HUDEP-2 (cell line): ENCODE results near the gene IL1RAPL2.
"Not testable (repeated sequence)": the region's sequence is repeated elsewhere in the genome, so short reads cannot be mapped to it uniquely, and the experiment has no call there.

Experiments
- DNase-seq, 76 experiments: peaks; one replicate each; lab custom pipeline; 2025; ENCODE audit not compliant: unreplicated experiment in 76 of 76; lab: John Stamatoyannopoulos, UW

Gene IL1RAPL2

DNA sequence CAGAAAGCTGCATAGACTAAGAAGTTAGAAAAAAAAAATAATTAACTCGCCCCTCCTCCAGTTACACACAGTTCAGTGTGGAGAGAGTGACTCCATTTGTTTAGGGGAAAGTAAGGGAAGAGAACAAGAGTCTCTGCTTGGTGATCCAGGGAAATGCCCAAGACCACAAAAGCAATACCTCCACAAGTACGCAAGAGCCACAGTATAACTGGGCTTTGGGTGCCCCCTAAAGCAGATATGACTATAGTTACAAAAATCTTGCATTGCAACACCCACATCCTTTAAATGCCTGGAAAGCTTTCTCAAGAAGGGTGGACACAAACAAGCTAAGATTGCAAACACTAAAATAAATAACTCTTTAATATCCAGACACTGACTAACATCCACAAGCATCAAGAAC, 1092.1 kb downstream of the IL1RAPL2 start:
- DNase-seq, result no peak

DNA sequence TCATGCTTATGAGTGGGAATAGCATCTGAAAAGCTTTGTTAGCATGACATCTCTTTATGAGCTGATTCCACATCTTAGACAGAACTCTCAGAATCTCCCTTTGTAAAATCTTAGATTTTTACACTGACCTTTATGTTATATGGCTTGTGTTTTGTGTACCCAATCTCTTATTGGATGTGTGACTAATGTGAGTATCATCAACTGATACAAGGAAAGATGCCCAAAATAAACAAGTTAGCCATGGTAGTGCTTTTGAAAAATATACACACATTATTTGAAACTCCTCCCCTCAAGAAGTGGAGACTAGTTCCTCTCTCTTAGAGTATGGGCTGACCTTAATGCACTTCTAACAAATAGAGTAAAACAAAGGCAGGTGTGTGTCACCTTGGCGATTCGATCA, 1096.2 kb downstream of the IL1RAPL2 start:
- no peak for DNase-seq

DNA sequence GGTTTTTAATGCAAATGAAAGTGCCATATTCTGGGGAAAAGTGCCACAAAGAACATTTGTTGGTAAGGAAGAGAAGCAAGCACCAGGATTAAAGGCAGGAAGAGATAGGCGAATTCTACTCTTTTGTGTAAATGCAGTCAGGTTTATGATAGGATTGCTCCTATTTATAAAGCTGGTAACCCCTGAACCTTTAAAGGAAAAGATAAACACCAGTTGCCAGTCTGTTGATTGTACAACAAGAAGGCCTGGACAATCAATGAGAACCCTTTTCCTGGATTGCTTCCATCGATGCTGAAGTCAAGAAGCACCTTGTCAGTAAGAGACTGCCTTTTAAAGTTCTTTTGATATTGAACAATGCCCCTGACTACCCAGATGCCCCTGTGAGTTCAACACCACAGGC, 1098.2 kb downstream of the IL1RAPL2 start:
- DNase-seq, result no peak

DNA sequence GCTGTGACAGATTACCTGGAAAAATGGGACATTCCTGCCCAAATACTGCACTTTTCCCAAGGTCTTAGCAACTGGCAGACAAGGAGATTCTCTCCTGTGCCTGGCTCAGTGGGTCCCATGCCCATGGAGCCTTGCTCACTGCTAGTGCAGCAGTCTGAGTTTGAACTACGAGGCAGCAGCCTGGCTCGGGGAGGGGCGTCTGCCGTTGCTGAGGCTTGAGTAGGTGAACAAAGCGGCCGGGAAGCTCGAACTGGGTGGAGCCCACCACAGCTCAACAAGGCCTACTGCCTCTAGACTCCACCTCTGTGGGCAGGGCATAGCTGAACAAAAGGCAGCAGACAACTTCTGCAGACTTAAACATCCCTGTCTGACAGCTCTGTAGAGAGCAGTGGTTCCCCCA, 1118.3 kb downstream of the IL1RAPL2 start:
- not testable (repeated sequence) for DNase-seq

DNA sequence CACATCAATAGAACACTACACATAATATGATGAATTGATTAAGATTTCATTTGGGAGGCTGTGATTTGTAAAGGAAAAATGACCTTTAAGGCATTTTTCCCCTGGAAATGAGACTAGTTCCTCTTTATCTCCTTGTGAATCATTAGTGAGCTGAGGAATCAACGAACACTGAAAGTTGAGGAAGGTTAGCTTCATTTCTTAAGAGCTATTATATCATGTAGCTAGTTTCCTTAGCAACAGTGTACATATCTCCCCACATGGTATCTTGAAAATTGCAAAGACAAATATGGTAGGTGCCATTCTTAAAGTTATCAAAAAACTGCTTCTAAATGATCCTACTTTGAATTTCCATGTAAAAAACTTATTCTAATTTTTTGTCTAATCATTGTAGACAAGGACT, 1128.8 kb downstream of the IL1RAPL2 start:
- no peak for DNase-seq

DNA sequence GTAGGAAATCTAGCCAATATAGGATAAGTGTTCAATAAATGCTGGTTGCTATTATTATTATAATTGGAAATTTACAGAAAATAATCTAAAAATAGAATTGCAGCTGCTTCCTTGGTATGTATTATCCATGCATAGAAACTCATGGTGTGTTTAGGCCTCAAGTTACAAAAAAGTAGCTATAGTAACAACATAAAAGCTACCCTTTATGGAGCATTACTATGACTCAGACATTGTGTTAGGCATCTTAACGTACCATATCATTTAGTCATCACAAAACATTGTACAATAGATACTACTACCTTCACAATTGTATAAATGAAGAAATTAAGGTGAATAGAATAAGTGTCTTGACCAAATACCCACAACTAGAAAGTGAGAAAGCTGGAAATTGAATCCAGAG, 1129.5 kb downstream of the IL1RAPL2 start:
- no peak for DNase-seq

DNA sequence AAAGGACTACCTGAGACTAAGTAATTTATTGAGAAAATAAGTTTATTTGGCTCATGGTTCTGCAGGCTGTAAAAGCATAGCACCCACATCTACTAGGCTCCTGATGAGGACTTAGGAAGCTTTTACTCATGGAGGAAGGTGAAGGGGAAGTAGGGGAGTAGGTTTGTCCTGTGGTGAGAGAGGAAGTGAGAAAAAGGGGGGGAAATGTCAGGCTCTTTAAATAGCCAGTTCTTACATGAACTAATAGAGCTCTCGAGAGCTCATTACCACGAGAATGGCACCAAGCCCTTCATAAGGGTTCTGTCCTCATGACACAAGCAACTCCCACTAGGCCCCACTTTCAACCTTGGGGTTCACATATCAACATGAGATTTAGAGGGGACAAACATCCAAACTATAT, 1130.9 kb downstream of the IL1RAPL2 start:
- DNase-seq, result no peak

DNA sequence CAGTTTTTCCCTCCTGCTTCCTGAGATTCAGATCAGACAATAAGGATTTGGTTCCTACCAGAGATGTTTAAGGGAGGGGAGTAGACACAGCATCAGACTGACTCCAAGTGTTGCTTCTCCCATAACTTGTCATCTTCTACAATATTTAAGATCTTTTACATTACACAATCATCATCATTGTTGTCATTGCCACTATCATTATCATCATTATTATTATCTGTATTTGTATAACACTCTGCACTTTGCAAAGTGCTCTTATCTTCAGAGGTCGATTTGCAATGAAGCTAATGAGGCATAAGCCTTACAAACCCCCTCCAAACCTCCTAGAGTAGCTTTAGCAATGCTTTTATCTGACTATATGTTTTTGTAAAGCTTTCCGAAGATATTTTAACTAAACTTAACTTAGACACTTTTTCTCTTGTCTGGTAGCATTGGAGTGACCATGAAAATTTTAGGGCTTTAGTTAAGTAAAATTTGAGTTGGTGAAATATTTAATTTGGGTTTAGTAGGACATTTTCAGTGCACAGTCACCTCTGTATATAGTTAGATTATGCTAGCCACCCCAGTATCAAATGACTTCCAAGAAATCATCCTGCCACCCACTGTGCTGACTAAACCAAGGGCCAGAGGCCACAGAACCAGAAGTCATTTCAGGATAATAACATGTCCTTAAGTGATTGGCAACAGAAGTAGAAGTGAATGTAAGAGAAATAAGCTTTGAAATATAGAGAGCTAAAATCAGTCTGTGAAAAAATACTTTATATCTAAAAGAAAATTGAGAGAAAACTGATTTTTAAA, 1132.2 kb downstream of the IL1RAPL2 start:
- DNase-seq, result no peak

DNA sequence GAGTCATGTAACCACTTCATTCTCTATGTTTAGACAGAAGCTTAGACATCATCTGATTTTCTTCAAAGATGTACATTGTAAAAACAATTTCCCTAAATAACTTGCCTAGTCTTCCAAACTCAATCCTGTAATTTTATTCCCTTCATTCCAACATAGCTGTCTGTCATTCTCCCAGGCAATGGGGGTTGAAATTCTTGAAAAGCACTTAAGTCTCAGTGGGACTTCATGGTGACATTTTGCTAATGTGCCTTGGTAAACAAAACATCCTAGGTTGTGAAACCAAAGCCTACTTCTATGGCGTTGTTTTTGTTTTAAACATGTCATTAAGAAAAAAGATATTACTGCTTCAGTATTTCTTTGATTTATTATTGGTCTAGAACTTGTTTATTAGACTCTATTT, 1134.3 kb downstream of the IL1RAPL2 start:
- DNase-seq, result no peak

DNA sequence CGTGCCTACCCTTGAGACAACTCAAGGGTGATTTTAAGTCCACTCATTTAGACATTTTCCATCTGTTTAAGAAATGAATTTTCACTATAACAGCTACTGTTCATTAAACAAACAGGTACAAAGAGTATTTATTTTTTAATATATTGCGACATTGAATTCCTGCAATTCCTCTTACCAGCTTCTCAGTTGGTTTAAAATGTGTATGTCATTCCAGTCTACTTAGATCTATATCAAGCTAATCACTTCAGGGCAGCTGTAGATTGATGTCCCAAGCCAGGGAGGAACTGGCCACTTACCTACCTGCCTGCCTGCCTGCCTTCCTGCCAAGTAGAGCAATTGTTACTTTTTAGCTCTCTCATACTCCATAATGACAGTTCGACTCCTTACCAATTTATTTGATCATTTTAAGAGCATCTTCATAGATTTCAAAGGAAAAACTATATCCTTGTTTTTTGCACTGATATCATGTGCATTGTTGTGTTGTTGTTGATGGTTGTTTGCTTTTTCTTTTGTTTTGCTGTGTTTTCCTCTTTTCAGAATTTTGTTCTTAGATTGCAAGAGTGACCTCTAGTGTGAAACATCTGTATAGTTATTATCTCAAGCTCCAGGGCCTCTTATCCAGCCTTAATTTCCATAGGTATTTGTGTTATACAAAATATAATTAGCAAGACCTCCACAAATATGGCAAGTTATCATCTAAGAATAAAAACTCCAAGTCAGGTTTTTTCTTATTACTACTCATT, 1135.5 kb downstream of the IL1RAPL2 start:
- no peak for DNase-seq

DNA sequence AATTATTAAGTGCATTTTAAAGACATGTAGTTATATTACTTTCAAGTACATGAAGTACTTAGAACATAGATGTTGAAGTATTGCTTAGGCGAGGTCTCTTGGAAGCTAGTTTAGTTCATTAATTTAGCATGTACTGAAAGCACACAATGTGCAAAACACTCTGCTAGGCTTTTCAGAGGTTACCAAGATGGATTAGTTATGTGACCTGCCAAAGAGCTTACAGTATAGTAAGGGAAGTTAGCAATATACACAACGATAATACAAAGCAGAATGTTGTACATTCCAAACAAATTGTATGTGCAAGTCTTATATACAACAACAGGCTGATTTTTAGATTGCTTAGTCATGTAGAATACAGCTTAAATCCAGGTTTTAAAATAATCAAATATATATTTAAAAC, 1137.9 kb downstream of the IL1RAPL2 start:
- no peak for DNase-seq

DNA sequence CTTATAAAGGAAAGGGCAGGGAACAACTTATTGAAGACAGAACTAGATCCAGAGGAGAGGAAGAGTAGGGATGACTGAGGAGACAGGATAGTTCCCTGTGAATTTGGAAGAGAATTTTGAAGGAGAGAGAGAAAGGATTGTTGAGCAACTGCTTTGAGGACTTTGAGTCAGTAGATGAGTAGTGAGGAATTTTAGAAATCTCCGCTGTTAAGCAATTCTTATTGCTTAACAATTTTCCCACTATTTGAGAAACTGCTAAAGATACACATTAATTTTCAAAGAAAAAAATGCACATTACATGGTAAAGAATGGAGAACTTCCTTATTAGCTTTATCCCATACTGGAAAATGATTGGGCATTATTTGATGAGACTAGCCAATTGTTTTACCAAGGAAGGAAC, 1140.0 kb downstream of the IL1RAPL2 start:
- no peak for DNase-seq

DNA sequence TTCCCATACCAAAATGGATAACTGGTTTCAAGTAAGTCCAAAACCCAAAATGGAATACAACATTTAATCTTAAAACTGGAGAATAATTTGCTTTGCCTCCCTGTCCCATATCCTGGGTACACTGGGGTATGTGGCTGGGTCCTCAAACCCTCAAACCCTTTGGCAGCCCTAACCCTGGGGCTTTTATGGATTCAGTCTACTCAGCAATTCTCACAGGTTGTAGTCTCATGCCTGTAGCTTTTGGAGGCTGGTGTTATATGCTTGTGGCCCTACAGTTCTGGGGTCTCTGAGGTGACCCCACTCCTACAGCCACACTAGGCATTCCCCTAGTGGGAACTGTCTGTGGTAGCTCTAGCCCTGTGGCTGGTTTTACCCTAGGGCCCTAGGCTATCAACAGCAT, 1145.8 kb downstream of the IL1RAPL2 start:
- no peak for DNase-seq

DNA sequence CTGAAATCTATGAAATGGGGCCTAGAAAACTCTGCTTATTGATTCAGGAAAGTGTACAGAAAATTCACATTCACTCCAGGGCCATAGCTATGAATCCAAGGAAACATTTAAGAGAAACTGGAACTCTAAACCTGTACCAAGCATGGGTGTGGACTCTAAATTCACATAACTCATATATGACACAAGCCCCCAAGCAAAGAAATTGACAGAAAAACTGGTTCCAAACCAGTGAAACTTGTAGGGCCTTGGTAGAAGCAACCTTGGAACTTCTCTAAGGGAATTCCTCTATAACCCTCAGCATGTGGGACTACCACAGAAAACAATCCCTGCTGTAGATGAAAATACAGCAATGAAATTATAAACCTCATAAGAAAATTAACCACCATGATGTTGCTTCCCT, 1149.7 kb downstream of the IL1RAPL2 start:
- DNase-seq, result no peak

DNA sequence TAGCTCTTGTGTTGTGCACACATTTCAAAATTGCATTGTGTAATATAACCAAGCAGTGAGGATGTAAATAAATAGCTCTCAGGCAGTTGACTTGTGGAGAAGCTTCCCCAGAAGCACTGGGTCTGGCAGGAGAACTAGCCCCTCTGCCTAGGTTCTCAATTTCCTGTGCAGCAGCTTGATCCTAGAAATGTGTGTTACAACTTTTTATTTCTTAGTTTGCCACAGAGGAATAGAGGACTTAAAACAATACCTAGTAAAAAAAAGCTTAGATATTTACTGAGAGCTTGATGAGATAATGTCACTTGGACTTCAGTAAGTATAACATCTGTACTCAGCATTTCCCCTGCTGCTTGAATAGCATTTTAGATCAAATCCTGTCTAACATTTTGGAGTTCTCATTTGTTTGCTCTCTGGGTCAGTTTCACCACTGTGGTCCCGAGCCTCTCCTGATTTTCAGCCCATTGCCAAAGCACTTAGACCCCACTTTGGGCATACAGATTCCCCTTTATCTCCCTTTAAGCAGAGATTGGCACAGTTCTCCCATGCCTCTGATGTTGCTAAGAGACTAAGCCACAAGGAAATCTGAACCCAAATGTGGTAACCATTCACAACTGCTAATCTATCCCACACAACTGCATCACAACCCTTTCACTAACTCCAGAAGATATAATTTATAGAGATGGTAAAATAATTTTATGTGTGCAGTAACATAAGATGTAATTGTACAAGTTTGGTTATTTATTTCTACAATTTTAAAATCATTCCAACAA, 1158.2 kb downstream of the IL1RAPL2 start:
- no peak for DNase-seq

DNA sequence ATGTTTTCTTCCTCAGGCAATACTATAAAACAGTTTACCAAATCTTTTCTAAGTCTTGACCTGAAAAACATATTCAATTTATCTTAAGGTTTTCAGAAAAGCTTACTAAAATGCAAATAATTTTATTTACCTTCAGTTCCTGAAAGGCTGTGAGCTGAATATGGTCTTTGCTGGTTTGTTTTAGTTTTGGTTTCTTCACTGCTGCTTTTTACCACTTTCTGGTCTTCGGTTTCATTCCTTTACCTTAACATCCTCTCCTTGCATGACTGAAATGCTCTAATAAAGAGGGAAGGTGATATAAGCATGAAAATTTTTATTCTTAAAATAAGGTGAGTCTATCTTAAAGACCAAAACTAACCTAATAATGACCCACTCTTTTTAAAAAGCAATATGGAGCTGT, 1159.2 kb downstream of the IL1RAPL2 start:
- no peak for DNase-seq

DNA sequence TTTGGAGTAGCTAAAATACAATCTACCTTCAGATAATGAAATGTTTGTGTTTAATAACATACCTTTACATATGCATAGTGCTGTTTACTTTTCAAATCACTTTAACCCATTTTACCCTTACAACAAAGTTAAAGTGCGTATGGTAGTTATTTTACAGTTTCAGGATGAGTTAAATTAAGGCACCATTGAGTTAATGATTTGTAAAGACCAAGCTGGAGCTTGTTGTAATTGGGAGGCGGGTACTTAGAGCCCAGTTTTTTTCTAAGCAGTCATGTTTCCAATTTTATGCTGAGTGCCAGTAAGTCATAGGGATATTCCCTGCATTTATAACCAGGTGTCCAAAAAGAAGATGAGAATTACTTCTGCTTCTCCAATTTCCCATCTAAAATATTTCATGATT, 1172.2 kb downstream of the IL1RAPL2 start:
- no peak for DNase-seq

DNA sequence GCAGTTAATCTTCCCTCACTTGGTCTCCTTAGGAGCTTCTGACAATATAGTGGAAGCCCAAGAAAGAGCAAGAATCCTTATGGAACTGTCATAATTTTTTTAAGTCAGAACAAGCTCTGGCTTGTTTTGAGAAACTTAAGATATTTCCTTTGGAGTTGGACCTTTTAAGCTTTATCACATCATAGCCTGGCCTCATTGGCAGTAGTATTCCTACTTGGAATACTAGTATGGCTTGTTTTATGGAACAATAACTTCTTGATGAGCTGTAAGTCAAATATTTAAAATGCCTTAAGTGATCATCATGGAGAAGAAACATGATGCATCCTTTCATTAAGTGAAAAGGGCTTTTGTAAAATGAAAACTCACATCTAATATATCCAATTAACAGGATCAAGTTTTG, 1178.3 kb downstream of the IL1RAPL2 start:
- no peak for DNase-seq

DNA sequence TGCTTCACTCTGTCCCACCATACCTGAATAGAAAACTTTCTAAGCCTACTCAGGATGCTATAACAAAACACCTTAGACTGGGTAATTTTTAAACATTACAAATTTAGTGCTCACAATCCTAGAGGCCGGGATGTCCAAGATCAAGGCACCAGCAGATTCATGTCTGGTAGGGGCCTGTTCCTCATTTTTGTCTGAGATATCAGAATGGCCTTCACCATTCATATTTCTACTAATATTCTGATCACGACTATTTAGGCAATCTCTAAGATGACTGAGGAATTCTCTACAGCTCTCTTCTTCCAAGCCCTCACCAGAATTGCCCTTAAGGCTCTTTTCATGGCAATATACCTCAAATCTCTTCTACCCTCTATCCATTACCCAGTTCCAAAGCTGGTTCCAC, 1178.9 kb downstream of the IL1RAPL2 start:
- no peak for DNase-seq

DNA sequence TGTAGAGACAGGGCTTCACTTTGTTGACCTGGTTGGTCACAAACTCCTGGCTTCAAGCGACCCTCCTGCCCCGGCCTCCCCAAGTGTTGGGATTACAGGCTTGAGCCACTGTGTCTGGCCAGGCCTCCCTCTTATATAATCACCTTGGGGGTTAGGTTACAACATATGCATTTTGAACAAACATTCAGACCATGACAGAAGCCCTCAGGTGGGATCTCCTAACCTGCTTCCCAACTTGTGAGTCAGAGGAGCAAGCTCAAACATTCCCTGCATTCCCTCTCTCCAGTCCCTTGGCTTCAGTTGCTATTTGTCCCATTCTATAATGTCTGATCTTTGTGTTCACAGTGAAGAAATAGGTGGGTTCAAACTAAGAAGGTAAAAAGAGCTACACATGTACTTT, 1179.9 kb downstream of the IL1RAPL2 start:
- no peak for DNase-seq

DNA sequence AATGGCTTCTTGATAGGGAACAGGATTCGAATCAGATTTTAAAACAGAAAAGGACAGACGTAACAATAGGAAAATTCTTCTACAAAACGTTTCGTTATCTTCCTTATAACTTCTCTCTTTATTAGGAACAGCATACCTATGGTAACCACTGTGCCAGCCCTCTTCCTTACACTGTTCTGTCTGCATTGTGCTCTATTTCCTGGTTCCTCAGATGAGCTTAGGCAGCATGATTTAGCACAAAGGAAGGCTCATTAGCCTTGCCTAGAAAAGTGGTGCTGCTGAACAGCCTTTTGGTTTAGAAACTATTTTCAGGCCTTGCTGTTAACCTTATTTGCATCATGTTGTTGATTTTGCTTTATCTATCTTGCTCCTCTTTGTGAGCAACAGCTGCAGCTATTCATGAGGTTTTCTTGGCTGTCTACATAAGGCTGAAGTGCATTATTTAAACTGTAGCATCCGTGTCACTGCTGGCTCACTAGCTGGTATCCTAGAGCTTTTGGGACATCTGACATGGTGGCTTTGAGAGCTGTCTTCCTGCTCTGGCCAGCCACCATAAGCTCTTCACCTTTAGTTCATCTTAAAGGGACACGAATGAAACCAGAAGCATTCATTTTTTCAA, 1186.4 kb downstream of the IL1RAPL2 start:
- DNase-seq, result no peak
